HEK293 (cell line): ENCODE measurements around the gene NXN.

ENCODE experiments used
- BCL11B ChIP-seq: fragments of 450-650 bp; formaldehyde crosslinking; IDR thresholded peaks from 2 replicates; pipeline ENCODE4 v1.5.1; 2016; ENCODE audit warnings: low read depth, missing biosample characterization, missing genetic modification characterization
- GFI1B ChIP-seq: fragments of 450-650 bp; formaldehyde crosslinking; IDR thresholded peaks from 2 replicates; pipeline ENCODE4 v1.5.1; 2016; ENCODE audit warnings: missing biosample characterization, missing genetic modification characterization
- KLF9 ChIP-seq: fragments of 450-650 bp; formaldehyde crosslinking; IDR thresholded peaks from 2 replicates; pipeline ENCODE4 v1.5.1; 2016; ENCODE audit warnings: missing biosample characterization, missing genetic modification characterization, low read depth
- PRDM1 ChIP-seq: fragments of 450-650 bp; formaldehyde crosslinking; IDR thresholded peaks from 2 replicates; pipeline ENCODE4; 2016; ENCODE audit warnings: missing biosample characterization, missing genetic modification characterization
- PRDM6 ChIP-seq: fragments of 450-650 bp; formaldehyde crosslinking; IDR thresholded peaks from 2 replicates; pipeline ENCODE4 v1.5.1; 2017; ENCODE audit warnings: missing biosample characterization, missing genetic modification characterization
- TRIM28 ChIP-seq: IDR thresholded peaks from 2 replicates; pipeline ENCODE4 v1.6.1; 2011; ENCODE audit warnings: low read length, control low read depth, borderline replicate concordance
- ZBTB10 ChIP-seq: fragments of 450-650 bp; formaldehyde crosslinking; IDR thresholded peaks from 2 replicates; pipeline ENCODE4 v1.5.1; 2016; ENCODE audit warnings: missing biosample characterization, missing genetic modification characterization
- ZFHX2 ChIP-seq: fragments of 450-650 bp; formaldehyde crosslinking; conservative IDR thresholded peaks from 2 replicates; pipeline ENCODE4 v1.5.1; 2016; ENCODE audit warnings: missing biosample characterization, missing genetic modification characterization
- ZFP69B ChIP-seq: fragments of 450-650 bp; formaldehyde crosslinking; IDR thresholded peaks from 2 replicates; pipeline ENCODE4 v1.5.1; 2016; ENCODE audit warnings: missing biosample characterization, missing genetic modification characterization
- ZNF112 ChIP-seq: fragments of 450-650 bp; formaldehyde crosslinking; IDR thresholded peaks from 2 replicates; pipeline ENCODE4 v1.5.0; 2017; ENCODE audit warnings: missing biosample characterization, missing genetic modification characterization
- ZNF133 ChIP-seq: fragments of 450-650 bp; formaldehyde crosslinking; IDR thresholded peaks from 2 replicates; pipeline ENCODE4 v1.5.1; 2016; ENCODE audit warnings: missing biosample characterization, missing genetic modification characterization
- ZNF138 ChIP-seq: fragments of 450-650 bp; formaldehyde crosslinking; IDR thresholded peaks from 2 replicates; pipeline ENCODE4 v1.5.1; 2016; ENCODE audit warnings: missing biosample characterization, missing genetic modification characterization, borderline replicate concordance
- ZNF140 ChIP-seq: fragments of 450-650 bp; formaldehyde crosslinking; IDR thresholded peaks from 2 replicates; pipeline ENCODE4 v1.5.1; 2016; ENCODE audit warnings: missing biosample characterization, missing genetic modification characterization
- ZNF169 ChIP-seq: fragments of 450-650 bp; formaldehyde crosslinking; IDR thresholded peaks from 2 replicates; pipeline ENCODE4 v1.5.1; 2016; ENCODE audit warnings: missing biosample characterization, missing genetic modification characterization
- ZNF2 ChIP-seq: fragments of 450-650 bp; formaldehyde crosslinking; IDR thresholded peaks from 2 replicates; pipeline ENCODE4 v1.5.1; 2016; ENCODE audit warnings: missing biosample characterization, missing genetic modification characterization
- ZNF211 ChIP-seq: fragments of 450-650 bp; formaldehyde crosslinking; IDR thresholded peaks from 2 replicates; pipeline ENCODE4 v1.5.1; 2016; ENCODE audit warnings: low read depth, missing biosample characterization, missing genetic modification characterization
- ZNF324 ChIP-seq: fragments of 450-650 bp; formaldehyde crosslinking; IDR thresholded peaks from 2 replicates; pipeline ENCODE4 v1.5.1; 2016; ENCODE audit warnings: missing biosample characterization, missing genetic modification characterization
- ZNF350 ChIP-seq: fragments of 450-650 bp; formaldehyde crosslinking; IDR thresholded peaks from 2 replicates; pipeline ENCODE4 v1.5.0; 2017; ENCODE audit warnings: missing biosample characterization, mild to moderate bottlenecking, missing genetic modification characterization
- ZNF391 ChIP-seq: fragments of 450-650 bp; formaldehyde crosslinking; IDR thresholded peaks from 2 replicates; pipeline ENCODE4 v1.5.1; 2016; ENCODE audit warnings: low read depth, missing biosample characterization, missing genetic modification characterization, borderline replicate concordance
- ZNF394 ChIP-seq: fragments of 450-650 bp; formaldehyde crosslinking; IDR thresholded peaks from 2 replicates; pipeline ENCODE4 v1.5.1; 2016; ENCODE audit warnings: missing biosample characterization, missing genetic modification characterization, mild to moderate bottlenecking, moderate library complexity, borderline replicate concordance
- ZNF433 ChIP-seq: fragments of 450-650 bp; formaldehyde crosslinking; IDR thresholded peaks from 2 replicates; pipeline ENCODE4 v1.5.1; 2016; ENCODE audit warnings: missing biosample characterization, missing genetic modification characterization, low read depth
- ZNF473 ChIP-seq: fragments of 450-650 bp; formaldehyde crosslinking; IDR thresholded peaks from 2 replicates; pipeline ENCODE4 v1.5.1; 2017; ENCODE audit warnings: missing biosample characterization, missing genetic modification characterization
- ZNF501 ChIP-seq: fragments of 450-650 bp; formaldehyde crosslinking; IDR thresholded peaks from 2 replicates; pipeline ENCODE4 v1.5.1; 2016; ENCODE audit warnings: missing biosample characterization, missing genetic modification characterization
- ZNF510 ChIP-seq: fragments of 450-650 bp; formaldehyde crosslinking; IDR thresholded peaks from 2 replicates; pipeline ENCODE4 v1.5.1; 2018; ENCODE audit warnings: mild to moderate bottlenecking, missing genetic modification characterization, missing biosample characterization; ENCODE audit not compliant: insufficient replicate concordance
- ZNF530 ChIP-seq: fragments of 450-650 bp; formaldehyde crosslinking; IDR thresholded peaks from 2 replicates; pipeline ENCODE4 v1.5.1; 2016; ENCODE audit warnings: low read depth, missing biosample characterization, missing genetic modification characterization
- ZNF561 ChIP-seq: fragments of 450-650 bp; IDR thresholded peaks from 2 replicates; pipeline ENCODE4 v1.5.1; 2018; ENCODE audit warnings: missing biosample characterization, missing genetic modification characterization, borderline replicate concordance
- ZNF596 ChIP-seq: fragments of 450-650 bp; IDR thresholded peaks from 2 replicates; pipeline ENCODE4 v1.5.0; 2018; ENCODE audit warnings: missing biosample characterization, mild to moderate bottlenecking, missing genetic modification characterization, moderate library complexity
- ZNF624 ChIP-seq: fragments of 450-650 bp; formaldehyde crosslinking; IDR thresholded peaks from 2 replicates; pipeline ENCODE4 v1.5.1; 2017; ENCODE audit warnings: missing biosample characterization, missing genetic modification characterization
- ZNF670 ChIP-seq: fragments of 450-650 bp; formaldehyde crosslinking; IDR thresholded peaks from 2 replicates; pipeline ENCODE4 v1.5.1; 2016; ENCODE audit warnings: missing biosample characterization, missing genetic modification characterization, low read depth
- ZNF701 ChIP-seq: fragments of 450-650 bp; formaldehyde crosslinking; IDR thresholded peaks from 2 replicates; pipeline ENCODE4 v1.5.1; 2016; ENCODE audit warnings: missing biosample characterization, missing genetic modification characterization
- ZNF777 ChIP-seq: fragments of 450-650 bp; formaldehyde crosslinking; IDR thresholded peaks from 2 replicates; pipeline ENCODE4 v1.5.1; 2017; ENCODE audit warnings: missing biosample characterization, missing genetic modification characterization, borderline replicate concordance
- ZNF791 ChIP-seq: fragments of 450-650 bp; formaldehyde crosslinking; IDR thresholded peaks from 2 replicates; pipeline ENCODE4 v1.5.1; 2016; ENCODE audit warnings: missing biosample characterization, missing genetic modification characterization
- ZNF837 ChIP-seq: fragments of 450-650 bp; formaldehyde crosslinking; IDR thresholded peaks from 2 replicates; pipeline ENCODE4 v1.5.1; 2016; ENCODE audit warnings: missing biosample characterization, missing genetic modification characterization
- ZSCAN18 ChIP-seq: fragments of 450-650 bp; formaldehyde crosslinking; IDR thresholded peaks from 2 replicates; pipeline ENCODE4 v1.5.1; 2016; ENCODE audit warnings: missing biosample characterization, missing genetic modification characterization
- TF ChIP-seq, protein P1 (sequence below): IDR thresholded peaks from 2 replicates; pipeline ENCODE4 v1.6.1; 2011; ENCODE audit warnings: mild to moderate bottlenecking, low read depth, low read length, borderline replicate concordance

The NXN gene

GRCh38 chr17:979539-980405, at the start of gene NXN (continued):
- no peak for TF ChIP-seq PRDM1 (tag by site-specific recombination)
- no peak for TF ChIP-seq ZNF791
- no peak for TF ChIP-seq ZSCAN18 (tag by site-specific recombination)
- TF ChIP-seq ZNF837 (tag by site-specific recombination), result no peak
- no peak for TF ChIP-seq ZNF510 (tag by site-specific recombination)
- no peak for TF ChIP-seq ZNF211 (tag by site-specific recombination)
- 0 out of 2 replicates have a peak, but pooled peaks have one; percentile 39 for TF ChIP-seq ZNF596 (tag by site-specific recombination)
- no peak for TF ChIP-seq ZNF133 (tag by site-specific recombination)
- no peak for TF ChIP-seq TRIM28
- TF ChIP-seq ZNF169 (tag by site-specific recombination), result no peak
- TF ChIP-seq ZNF112, result no peak
- TF ChIP-seq ZNF2 (tag by site-specific recombination), result no peak
- TF ChIP-seq ZNF394 (tag by site-specific recombination), result no peak
- TF ChIP-seq ZNF670, result no peak
- no peak for TF ChIP-seq ZNF624
- TF ChIP-seq ZNF701 (tag by site-specific recombination), result no peak
- TF ChIP-seq PRDM6 (tag by site-specific recombination), result no peak
- TF ChIP-seq ZNF350 (tag by site-specific recombination), result no peak
- no peak for TF ChIP-seq ZNF473
- TF ChIP-seq ZNF433 (tag by site-specific recombination), result no peak
- TF ChIP-seq ZNF324 (tag by site-specific recombination), result no peak
- no peak for TF ChIP-seq GFI1B (tag by site-specific recombination)
- no peak for TF ChIP-seq ZNF140 (tag by site-specific recombination)
- TF ChIP-seq ZNF777 (tag by site-specific recombination), result no peak
- no peak for TF ChIP-seq ZBTB10
- TF ChIP-seq ZFP69B (tag by site-specific recombination), result peak; percentile 32; the same call in 1 of the 2 replicates
- TF ChIP-seq ZNF138 (tag by site-specific recombination), result no peak
- TF ChIP-seq ZNF530 (tag by site-specific recombination), result no peak
- TF ChIP-seq ZFHX2 (tag by site-specific recombination), result no peak; the same call in none of the 2 replicates
- no peak for TF ChIP-seq ZNF391
- TF ChIP-seq ZNF561 (tag by site-specific recombination), result peak; percentile 72; the same call in 1 of the 2 replicates
- TF ChIP-seq KLF9 (tag by site-specific recombination), result peak; percentile 73
- no peak for TF ChIP-seq ZNF501 (tag by site-specific recombination)
- TF ChIP-seq, protein P1, sequence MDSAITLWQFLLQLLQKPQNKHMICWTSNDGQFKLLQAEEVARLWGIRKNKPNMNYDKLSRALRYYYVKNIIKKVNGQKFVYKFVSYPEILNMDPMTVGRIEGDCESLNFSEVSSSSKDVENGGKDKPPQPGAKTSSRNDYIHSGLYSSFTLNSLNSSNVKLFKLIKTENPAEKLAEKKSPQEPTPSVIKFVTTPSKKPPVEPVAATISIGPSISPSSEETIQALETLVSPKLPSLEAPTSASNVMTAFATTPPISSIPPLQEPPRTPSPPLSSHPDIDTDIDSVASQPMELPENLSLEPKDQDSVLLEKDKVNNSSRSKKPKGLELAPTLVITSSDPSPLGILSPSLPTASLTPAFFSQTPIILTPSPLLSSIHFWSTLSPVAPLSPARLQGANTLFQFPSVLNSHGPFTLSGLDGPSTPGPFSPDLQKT, result no peak
- TF ChIP-seq BCL11B (tag by site-specific recombination), result no peak
